ENCODE results near the gene ZFC3H1.

DNA sequence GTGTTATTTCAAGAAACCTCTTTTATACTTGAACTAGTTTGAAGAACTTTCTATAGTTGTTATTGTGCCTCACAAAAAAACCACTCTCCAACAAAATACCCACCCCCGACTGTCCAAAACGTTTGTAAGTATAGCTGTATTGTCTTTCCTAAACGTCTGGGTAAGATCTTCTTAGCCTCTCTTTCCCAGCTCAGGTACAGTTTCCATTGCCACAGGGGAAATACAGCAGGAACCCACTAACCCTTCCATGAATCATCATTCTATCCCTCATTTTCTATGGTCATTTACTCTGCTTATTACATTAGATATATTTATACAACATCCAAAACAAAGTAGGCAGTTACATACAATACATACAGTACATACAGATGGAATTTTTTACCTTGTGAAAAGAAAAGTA, 70.8 kb downstream of the ZFC3H1 start:
- TF ChIP-seq, protein P1, sequence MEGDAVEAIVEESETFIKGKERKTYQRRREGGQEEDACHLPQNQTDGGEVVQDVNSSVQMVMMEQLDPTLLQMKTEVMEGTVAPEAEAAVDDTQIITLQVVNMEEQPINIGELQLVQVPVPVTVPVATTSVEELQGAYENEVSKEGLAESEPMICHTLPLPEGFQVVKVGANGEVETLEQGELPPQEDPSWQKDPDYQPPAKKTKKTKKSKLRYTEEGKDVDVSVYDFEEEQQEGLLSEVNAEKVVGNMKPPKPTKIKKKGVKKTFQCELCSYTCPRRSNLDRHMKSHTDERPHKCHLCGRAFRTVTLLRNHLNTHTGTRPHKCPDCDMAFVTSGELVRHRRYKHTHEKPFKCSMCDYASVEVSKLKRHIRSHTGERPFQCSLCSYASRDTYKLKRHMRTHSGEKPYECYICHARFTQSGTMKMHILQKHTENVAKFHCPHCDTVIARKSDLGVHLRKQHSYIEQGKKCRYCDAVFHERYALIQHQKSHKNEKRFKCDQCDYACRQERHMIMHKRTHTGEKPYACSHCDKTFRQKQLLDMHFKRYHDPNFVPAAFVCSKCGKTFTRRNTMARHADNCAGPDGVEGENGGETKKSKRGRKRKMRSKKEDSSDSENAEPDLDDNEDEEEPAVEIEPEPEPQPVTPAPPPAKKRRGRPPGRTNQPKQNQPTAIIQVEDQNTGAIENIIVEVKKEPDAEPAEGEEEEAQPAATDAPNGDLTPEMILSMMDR (conservative IDR thresholded peaks at IDR 0.05; ENCODE audit: low read depth, low read length), result no peak
- no peak for TF ChIP-seq EZH2 (IDR thresholded peaks at IDR 0.05; ENCODE audit: borderline replicate concordance, low read depth, low read length, poor library complexity, severe bottlenecking)
